Fibroblast of skin of right quadriceps (primary cell): ENCODE measurements around the gene CDK14.
"Not testable (repeated sequence)": the region's sequence is repeated elsewhere in the genome, so short reads cannot be mapped to it uniquely, and the experiment has no call there.

ENCODE experiments used
- DNase-seq: peaks from one replicate; pipeline ENCODE4 v3.0.0-alpha.2; 2013

CDK14 gene

DNA sequence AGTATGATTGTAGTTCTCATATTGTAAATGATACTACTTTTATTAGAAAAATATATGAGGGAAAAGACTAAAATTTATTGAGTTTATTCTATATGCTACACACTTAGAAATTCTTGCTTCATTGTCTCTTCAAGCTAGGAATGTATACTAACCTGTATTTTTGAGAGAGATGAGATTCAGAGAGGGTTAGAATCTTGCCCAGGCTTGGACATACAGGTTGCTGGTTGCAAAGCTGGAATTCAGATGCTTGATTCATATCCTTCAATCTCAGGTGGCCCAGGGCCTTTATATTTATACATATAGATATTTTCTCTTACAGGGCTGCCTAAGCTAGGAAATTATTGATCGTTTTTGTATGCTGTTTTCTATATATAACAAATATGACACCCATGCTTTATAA, 324.2 kb downstream of the CDK14 start:
- no peak for DNase-seq

DNA sequence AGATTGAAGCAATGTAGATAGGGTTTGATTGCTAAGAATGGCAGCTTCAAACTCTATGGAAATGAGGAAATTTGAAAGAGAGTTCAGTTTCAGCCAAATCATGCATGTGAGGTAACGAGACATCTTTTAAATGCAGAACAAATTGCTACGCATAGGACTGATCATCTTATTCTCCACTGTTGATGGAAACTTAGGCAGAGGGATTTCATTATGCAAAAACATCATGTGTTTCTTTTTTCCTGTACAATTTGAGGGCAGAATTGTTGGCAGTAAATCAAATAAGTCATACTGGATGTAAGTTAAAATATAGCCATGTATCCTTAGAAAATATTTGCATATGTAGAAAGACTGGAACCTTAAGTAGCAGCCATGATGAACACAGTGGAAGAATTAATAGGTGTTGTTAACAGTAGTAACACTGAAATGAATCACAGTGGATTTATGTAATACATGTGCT, 327.4 kb downstream of the CDK14 start:
- peak; percentile 51 for DNase-seq

DNA sequence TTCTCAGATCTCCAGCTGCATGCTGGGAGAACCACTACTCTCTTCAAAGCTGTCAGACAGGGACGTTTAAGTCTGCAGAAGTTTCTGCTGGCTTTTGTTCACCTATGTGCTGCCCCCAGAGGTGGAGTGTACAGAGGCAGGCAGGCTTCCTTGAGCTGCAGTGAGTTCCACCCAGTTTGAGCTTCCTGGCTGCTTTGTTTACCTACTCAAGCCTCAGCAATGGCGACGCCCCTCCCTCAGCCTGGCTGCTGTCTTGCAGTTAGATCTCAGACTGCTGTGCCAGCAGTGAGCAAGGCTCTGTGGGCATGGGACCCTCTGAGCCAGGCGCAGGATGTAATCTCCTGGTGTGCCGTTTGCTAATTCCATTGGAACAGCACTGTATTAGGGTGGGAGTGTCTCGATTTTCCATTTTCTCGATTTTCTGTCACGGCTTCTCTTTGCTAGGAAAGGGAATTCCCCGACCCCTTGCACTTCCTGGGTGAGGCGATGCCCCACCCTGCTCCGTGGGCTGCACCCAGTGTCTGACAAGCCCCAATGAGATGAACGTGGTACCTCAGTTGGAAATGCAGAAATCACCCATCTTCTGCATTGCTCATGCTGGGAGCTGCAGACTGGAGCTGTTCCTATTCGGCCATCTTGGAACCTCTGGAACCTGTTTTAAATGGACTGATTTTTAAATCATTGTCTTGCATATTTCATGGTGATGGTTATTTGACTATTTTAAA, 332.7 kb downstream of the CDK14 start:
- not testable (repeated sequence) for DNase-seq

DNA sequence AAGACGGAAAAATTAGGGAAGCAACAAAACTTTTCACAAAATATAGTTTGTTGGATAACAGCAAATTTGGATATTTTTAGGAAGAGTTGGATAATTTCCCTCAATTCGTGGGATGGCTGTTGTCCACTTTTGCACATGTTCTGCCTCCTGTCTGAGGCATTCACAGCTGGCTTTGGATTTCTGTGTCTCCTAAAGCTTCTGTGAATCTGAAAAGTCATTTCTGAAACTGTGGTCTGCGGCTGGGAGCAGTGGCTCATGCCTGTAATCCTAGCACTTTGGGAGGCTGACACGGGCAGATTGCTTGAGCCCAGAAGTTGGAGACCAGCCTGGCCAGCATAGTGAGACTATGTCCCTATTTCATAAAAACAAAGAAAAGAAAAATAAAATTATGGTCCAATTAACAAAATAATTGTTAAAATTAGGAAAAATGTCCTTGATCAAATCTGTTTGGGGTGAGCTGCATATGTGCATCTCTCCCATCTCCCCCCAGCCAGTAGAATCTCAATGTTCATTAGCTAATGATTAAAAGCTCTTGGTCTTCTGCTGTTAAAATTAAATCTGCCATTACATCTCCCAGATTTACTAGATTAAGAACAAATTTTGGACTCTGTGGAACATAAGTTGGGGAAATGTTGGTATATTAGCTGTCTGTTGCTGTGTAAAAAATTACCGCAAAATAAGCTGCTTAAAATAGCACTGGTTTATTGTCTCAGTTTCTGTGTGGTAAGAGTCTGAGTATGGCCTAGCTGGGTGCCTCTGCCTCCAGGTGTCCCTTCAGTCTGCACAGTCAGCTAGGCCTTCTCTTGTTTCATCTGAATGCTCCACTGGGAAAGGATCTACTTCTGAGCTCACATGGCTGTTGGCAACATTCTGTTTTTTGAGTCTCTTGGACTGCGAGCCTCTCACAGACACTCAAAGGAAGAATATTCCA, 336.1 kb downstream of the CDK14 start:
- no peak for DNase-seq

DNA sequence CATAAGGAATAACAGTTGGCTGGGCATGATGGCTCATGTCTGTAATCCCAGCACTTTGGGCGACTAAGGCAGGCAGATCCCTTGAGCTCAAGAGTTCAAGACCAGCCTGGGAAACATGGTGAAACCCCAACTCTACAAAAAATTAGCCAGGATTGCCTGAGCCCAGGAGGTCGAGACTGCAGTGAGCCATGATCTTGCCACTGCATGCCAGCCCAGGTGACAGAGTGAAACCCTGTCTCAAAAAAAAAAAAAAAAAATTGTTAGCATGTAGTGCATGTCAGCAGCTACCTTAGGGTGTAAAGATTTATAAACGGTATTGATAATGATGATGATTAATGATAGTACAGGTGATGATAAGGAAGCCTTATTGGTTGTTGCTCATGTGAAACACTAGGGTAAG, 336.9 kb downstream of the CDK14 start:
- DNase-seq: no peak

DNA sequence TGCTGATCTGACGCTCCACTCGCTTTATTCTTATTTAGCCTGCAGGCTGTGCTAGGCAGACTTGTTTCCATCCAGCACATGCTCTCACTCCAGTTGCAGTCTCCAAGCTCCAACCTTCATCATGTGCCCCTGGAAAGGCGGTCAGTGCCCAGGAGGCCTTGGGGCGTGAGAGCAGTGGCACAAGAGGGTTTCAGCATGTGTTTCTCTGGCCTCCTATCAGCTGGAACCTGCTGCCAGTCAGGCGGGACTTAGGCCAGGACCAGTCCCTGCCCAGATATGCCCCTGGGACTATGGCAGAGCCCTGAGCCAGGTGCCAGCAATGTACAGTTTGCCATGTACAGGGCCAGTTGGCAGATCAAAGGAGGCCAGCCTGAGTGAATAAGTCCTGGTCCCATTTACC, 337.9 kb downstream of the CDK14 start:
- no peak for DNase-seq

DNA sequence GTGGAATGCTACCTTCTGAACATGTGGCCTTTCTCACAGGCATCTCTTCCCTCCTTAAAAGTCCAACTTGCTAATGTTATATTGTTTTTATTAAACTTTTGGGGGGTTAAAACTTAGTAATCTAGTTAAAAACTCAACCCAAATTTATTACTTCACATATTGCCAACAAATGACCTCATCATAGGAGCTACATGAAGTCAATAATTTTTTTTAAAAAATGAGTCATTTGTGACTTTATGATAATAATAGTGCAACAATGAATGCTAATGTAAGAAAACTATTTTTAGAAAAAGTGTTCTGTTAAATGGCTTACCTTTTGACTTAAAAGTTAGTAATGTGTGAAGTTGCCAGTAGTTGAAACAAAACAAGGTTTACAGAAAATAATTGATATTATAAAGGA, 342.2 kb downstream of the CDK14 start:
- DNase-seq: no peak

DNA sequence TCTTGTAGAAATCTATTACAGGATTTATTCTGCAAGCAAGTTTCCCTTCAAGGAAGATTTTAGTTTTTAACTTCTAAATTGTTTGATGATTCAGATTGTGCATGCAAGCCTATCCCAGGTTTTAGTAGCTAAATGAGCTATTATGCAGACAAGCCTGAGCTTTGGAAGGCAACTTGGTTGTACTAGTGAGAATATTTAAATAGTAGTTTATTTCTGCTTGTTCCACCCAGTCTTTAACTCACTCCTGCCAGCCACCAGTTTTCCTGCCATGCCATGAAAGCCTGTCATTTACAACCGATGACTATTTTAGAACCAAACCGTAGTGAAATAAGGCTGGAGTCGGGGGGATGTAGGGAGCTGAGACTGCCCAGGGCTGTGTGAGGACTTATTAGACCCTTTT, 343.5 kb downstream of the CDK14 start:
- DNase-seq: no peak

DNA sequence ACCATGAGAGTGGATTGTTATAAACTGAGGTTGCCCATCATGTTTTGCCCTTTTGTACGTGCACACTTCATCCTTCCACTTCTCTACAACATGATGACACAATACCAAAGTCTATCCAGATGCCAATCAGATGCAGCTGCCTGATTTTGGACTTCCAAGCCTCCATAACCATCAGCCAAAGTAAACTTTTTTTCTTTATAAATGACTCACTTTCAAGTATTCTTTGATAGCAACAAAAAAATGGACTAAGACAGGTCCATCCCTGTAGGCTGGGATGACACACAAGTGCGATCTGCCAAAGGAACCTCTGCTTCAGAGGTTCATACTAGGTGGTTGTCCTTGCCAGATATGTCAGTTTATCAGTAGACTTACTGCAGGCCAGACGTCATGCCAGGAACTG, 347.9 kb downstream of the CDK14 start:
- DNase-seq: no peak

DNA sequence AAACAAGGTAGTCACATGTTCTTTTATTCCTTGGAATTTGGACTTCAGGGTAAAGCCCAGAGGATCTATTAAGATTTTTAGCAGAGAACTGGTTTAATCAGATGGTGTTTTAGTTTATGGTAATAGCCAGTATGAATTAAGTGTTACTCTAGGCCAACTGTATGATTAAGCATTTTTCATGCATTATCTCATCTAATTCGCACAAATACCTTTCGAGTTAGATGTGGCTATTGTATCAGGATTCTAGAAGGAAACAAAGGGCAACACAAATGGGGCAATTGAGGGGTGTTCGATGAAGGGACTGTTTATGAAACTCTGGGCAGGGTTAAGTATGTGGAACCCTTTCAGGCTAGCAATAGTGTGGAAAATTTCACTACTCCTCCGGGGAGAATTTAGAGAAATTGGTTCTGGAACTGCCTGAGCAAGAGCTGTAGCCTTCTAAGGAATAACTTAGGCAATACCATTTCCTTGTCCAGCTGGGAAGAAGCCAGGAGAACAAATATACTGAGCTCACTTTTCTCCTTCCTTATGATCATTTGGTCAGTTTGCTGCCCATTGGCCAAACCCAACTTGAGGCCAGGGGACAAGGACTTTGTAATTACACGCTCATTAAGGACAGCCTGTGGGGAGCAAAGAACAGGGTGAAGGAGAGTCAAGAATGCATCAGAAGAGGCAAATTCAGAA, 349.1 kb downstream of the CDK14 start:
- DNase-seq: peak; percentile 47

DNA sequence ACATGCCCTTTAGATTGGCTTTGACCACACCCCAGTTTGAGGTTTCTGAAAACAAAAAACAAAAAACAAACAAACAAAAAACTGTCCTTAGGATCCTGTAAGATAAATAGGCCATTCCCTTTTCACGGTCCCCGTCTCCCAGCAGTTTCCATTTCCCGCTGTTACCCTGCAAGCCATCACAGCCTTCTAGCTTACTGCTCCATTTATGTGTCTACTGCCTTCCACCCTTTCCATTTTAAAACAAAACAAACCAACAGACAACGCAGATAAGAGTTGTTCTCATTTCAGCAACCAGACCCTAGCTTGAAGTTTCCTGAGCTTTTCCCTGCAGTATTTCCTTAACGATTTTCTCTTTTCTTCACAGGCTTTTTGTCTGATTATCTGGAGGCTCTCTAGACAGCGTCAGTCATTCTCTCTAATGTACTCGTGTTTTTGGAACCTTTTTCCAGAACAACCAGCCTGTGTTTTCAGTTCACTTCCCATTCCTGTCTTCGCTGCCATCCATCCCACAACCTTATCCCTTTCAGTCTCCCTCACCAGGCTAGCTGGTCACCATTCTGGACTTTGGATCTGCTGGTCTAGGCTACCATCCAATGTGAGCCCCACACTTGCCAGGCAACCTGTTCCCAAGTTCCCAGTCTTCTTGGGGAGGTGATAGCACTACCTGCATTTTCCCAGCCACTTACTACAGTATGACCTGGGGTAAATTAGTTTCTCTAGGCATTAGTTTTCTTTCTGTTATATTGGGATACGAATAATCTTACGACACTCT, 350.8 kb downstream of the CDK14 start:
- no peak for DNase-seq

DNA sequence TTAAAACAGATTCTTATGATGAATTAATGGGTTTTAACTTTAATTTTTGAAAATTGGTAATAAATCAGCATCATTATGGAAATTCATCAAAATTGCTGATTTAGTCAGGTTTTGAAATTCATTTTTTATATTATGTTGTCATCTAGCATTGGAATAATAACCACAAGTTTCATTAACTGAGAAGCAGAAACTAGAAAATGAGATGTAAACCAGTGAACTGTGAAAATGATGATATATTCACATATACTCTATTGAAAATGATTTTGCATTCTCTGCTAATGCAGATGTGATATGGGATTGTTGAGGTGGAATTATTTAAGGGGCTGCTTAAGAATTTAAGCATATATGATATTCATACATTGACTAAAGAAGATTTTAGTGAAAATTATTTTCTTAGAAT, 352.0 kb downstream of the CDK14 start:
- DNase-seq: no peak

DNA sequence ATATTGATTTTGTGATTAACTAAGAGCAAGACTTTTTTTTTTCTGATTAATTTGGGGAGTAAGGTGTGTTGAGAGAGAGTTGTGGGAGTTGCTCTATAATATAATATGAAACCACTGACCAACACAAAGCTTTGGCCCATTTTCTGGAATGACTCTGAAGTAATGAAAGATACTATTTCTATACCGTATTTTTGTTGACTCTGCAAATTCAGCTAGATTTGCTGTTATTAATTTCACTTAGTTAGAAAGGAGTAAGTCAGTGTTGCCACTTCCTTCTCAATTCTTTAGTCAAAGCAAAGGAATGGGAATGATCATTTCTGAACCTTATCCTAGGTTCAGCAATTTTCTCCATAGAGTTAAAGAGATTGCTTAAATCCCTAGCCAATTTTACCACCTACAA, 355.1 kb downstream of the CDK14 start:
- DNase-seq: no peak

DNA sequence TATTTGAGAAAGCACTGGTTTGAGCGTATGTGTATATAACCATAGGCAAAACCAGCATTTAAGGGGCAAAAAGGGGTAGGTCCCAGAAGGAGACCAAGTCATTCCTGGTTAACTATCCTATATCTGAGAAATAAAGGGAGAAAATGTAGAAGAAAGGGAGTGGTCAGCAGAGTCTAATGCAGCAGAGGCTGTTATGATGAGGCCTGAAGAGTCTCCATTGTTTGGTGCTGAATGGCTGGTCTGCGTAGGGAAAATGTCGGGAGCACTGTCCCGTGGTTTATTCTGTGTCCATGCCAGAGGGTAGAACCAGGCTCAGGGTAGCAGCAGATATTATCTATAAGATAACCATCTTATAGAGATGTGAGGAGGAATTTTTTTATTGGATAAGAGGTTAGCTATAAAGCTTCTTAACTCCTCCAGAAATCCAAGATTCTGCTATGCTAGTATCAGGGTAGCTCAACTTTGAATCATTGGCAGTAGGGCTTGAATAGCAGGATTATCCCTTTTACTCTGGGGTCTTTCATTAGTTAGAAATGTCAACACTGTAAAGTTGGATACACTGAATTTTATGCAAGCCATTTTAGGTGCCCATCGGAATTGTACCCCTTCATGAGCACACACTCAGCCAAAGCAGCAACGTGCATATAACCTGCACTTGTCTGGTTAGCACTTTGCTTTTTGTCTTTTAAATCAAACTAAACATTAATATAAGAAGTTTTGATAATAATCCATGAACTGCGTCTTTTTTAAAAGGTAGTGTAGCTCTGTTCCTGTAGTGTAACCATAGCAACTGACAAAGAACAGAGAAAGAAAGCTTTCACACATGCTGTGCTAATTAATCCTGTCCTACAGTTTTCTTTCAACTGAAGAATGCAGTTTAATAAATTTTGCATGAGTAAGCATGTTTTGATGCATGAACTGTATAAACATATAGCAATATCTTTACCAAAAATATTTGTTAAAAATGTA, 356.1 kb downstream of the CDK14 start:
- DNase-seq: peak; percentile 48

DNA sequence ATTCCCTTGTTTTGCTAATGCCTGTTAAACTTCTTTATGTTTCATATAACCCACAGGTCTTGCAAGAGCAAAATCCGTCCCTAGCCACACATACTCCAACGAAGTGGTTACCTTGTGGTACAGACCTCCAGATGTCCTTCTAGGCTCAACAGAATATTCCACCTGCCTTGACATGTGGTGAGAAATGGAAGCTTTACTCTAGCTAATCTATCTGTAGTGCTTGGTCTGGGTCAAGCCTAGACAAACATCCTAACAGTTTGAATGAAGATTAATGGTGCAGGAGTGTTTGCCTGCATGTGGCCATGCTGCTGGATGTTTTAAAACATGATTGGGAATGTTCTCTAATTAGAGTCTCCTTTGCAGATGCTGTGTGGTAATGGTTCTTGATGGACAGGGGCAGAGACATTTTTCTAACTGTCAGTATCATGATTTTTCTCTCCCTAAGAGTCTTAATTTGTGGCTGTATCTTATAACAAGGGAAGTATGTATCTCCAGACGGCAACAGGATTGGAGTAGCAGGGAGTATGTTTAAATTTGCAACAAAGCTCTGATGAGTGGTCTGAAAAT, 359.6 kb downstream of the CDK14 start:
- no peak for DNase-seq

DNA sequence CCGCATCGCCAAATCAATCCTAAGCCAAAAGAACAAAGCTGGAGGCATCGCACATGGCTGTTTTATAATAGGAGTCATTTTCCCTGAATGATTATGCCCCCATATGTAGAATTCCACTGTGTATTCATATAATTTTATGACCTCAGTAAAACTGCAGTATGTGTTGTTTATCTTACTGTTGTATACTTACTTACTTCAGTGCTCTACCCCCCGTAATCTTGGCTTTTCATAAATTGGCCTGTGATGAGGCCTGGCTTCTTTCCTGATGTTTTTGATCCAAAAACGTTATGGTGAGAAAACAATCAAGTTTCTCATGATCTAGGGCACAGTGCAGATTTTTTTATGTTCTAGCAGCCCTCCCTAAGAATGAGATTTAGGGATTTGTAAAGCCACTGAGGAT, 361.8 kb downstream of the CDK14 start:
- DNase-seq: no peak

DNA sequence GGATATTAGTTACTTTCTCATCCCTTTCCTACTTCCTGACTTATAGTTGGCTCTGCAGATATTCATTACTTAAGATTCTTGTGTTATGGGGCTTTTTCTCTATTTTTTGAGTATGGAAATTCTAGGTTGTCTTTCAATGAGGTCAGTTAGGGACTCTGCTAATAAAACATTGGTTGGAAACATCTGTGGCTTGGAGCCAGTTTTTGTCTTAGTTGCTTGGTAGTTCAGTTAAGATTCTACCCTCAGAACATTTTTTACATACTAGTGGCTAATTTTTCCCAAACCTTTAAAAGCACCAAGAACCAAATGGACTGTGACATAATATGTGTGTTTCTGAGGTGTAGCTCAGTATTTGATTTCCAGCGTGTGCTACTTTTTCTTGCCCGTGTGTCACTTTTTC, 362.5 kb downstream of the CDK14 start:
- DNase-seq: peak; percentile 83

DNA sequence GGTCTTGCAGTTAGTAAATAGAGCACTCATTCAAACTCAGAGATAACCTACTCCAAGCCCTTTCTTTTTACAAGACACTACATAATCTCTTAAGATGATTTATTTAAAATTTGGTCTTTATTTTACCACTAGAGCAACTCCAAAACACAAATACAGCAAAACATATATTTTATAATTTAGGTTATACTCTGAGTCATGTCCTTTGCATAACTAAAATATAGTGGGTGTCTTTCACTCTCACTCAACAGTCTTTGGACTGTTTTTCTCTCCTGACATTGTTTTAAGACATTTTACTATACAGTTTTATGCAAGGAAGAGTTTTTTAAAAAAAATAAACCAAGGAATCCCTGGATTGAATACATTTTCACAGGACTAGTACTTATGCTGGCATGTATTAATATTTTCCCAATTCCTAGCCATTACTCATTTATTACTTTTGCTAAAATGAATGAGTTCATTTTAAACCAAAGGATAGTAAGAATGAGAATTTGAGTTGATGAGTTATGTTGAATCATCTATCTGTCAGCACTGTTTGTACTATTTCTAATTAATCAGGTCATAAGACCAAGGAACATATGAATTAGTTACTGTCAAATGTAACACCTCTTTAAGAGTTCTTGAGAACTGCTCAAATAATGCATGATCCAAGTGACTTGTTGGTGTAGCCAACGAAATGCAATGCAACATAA, 365.1 kb downstream of the CDK14 start:
- DNase-seq: peak; percentile 41

DNA sequence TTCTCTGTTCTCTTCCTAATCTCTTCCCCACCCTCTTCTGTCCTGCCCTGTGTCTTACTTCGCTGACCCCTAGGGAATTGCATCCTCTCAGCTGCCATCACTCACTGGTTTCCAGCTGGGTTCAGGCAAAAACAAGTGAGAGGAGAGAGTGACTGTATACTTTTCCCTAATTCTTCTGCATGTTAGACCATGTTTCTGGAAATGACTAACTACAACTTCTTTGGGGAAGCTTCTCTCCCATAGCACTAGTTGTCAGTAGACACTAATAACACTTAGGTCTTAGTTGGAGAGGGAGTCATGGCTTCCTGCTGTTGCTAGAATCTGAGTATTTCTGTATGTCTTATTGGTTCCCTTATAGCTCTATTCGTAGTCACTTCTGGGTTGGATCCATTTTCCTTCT, 369.1 kb downstream of the CDK14 start:
- DNase-seq: no peak

DNA sequence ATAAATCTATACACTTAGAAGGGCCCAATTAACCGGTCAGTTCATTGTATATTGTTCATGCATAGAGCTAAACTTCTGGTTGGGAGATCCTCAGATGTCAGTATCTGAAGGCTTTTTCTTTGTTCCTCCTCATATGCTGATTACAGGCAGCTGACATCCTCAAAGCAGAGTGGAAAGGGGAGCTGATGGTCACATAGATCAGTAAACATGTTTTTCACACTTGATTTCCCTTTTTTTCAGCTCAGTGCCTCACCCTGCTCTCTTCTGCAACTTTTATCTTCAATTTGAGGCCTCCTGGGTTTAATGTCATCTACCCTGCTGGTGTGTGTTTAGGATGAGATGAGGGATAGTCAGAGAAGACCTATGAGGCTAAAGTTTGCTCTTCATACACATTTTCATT, 370.2 kb downstream of the CDK14 start:
- no peak for DNase-seq

DNA sequence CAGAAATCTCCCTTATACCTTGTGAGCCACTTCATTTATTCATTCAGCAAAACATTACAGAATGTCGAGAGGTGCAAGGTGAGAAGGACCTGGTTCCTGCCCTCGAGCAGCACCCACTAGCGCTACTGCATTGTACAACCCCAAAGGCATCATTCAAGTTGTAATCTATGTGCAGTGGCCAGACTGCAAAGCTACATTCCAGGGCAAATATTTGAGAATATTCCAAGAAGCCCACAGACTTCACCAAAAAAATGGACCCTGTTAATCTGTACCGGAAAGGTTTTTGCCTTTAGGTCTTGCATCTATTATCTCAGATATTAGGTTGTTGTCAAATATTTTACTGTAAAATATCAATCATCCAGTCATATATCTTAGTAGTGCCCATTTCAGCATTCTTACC, 372.8 kb downstream of the CDK14 start:
- no peak for DNase-seq
